Activated CD8-positive, alpha-beta memory T cell treated with anti-CD3 and anti-CD28 coated beads, Interleukin-2, amount 50 U/mL, for 24 hours (primary cell): ENCODE measurements around the gene GTF2H2C.
"Not testable (repeated sequence)": the region's sequence is repeated elsewhere in the genome, so short reads cannot be mapped to it uniquely, and the experiment has no call there.

Experiments
- DNase-seq: peaks from one replicate; pipeline ENCODE4 v3.0.0-alpha.2; 2020; ENCODE audit errors: extremely low read depth

The GTF2H2C gene

DNA sequence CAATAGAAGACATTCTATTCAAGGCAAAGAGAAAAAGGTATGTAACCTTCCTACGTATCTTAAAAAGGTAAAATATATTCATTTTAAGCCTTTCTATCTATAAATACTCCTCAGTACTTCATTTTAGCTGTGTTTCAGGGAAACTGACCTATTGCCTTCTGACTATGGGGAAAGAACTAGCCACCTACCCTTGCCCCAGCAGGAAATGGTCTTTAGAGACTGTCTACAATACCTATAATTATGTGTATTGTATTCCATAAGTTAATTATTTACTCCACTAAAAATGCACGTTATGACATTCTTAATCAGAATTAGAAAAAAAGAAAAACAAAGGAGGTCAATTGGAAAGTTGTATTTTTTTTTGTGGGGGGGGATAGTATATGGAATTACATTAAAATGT is 6.2 kb downstream of the GTF2H2C start:
- not testable (repeated sequence) for DNase-seq

DNA sequence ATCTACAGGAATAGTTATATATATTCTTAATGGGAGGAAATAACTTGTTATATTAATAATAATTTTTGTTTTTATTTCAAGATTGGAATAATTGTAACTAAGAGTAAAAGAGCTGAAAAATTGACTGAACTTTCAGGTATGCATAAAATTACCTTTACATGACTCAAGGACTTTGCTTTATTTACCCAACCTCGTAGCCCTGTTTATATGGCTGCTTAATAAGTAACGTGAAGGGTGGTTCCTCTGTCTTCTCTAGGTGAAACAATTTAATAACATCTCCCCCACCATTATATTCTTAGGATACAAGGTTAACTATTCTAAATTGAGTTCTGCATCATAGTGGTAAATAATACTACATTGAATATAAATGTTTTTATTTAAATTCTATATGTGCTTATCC is 8.1 kb downstream of the GTF2H2C start:
- DNase-seq = not testable (repeated sequence)

GRCh38 chr5:69583356-69583755 is 23.4 kb downstream of the GTF2H2C start:
- not testable (repeated sequence) for DNase-seq

DNA sequence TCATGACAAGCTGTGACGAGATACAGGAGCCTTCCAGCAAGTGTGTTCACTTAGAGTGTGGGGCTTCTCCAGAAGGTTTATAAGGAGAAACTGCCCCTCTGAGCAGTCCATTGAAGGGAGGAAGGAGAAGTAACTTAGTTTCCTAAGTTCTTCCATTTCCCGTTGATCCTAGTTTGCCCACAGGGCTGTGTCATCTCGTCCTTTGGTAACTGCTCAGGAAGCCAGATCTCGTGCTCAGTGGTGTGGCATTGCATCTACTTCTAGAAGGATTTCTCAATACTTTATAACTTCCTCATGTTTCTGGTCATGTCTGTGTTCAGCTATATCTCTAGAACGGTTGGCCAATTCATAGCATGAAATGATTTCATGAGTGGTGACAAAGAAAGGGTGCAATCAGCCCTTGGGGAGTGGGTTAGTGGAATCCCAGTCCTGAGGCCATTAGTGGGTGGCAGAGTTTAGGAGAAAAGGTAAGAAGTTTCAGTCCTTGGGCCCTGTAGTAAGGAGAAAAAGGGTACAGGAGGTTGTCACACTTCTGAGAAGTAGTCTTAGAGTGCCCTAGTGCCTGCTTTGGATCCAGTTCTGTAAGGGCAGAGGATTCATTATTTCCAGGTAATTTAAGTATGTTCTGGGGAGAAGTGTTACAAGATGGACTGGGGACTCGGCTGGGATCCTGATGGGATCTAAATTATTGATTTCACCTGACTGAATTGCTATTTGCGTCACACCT is 36.3 kb downstream of the GTF2H2C start:
- DNase-seq = not testable (repeated sequence)

DNA sequence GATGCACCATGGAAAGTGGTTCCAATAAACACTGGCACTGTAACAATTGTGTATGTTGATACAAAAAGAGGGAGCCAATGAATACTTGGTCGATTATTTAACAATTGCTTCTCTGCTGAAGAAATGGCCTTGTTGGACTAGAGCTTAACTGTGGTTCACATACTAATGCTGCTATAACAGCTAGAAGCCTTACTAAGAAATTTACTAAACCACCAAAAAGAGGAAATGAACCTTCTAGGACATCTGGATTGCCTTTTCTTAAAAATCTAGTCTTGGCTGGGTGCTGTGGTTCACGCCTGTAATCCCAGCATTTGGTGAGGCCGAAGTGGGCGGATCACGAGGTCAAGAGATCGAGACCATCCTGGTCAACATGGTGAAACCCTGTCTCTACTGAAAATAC is 42.0 kb downstream of the GTF2H2C start:
- DNase-seq = not testable (repeated sequence)

- not testable (repeated sequence) for DNase-seq
These were observed 46.8 kb downstream of the GTF2H2C start for GRCh38 chr5:69606839-69607238.

DNA sequence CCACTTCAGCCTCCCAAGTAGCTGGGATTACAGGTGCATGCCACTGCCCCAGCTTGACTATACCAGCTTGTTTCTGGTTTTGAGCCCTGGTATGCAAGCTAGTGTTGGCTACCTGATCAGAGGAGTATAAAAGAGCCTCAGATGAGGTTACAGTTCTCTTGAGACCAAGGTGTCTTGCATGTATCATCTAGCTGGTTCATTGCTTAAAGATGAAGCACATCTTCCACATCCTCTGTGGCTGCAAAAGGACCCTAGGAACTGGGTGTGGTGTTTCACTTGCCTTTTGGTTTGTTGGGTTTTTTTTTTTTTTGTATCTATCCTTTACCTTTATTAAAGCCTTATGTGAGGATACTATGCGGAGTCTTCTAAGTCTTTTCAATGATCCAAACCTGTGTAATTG is 47.8 kb downstream of the GTF2H2C start:
- not testable (repeated sequence) for DNase-seq

- not testable (repeated sequence) for DNase-seq
These were observed 49.0 kb downstream of the GTF2H2C start for GRCh38 chr5:69608861-69609496.

DNA sequence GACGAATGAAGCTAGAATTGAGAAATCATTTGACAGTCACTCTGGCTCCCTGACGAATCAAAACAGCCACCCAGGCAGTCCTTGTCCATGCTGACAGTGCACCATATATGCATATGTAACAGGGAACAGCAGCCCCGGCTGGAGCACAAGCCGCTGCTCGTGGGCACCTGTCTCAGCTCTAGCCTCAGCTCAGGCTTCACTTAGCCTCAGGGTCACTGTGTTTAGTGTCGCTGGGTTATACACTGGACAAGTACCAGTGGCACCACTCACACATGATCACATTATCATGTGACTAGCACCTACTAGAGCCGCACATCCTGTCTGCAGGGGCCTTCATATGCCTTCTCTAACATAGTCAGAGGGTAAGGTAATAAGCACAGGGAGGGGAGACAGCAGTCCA is 54.9 kb downstream of the GTF2H2C start:
- DNase-seq = not testable (repeated sequence)

DNA sequence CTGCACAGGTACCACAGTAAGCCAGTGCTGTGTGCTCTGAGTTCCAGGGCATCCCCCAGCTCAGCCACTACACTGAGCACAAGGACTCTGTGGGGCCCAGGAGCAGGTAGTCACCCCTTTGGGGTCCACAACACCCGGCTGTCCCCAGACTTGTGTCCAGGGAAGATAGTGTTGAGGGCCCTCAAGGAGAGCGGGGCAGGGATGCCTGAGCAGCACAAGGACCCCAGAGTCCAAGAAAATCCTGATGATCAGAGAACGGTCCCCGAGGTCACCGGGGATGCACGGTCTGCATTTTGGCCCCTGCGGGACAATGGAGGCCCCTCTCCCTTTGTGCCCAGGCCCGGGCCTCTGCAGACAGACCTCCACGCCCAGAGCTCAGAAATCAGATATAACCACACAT is 71.9 kb downstream of the GTF2H2C start:
- not testable (repeated sequence) for DNase-seq
